CD14-positive monocyte (primary cell): ENCODE measurements around the gene ZAP70. TPM values are rescaled to one million over a fixed set of nuclear protein-coding genes. Genes with fewer than 3 reads are reported as not detected.
"Not testable (repeated sequence)": the region's sequence is repeated elsewhere in the genome, so short reads cannot be mapped to it uniquely, and the experiment has no call there.

Experiments
- DNase-seq, 3 donors: peaks; one replicate each; pipeline ENCODE4 v3.0.0-alpha.2; 2011 to 2022
- H2AFZ ChIP-seq: 2 replicates; pipeline ENCODE4 v1.6.0; 2012; ENCODE audit warnings: mild to moderate bottlenecking, low read depth, low read length, inconsistent platforms; ENCODE audit not compliant: insufficient read depth, poor library complexity, severe bottlenecking
- H3K27ac ChIP-seq, 2 donors: 1 replicate in 1 of 2; 2 replicates in 1 of 2; pipeline ENCODE4 v1.5.1; 2012 to 2013; ENCODE audit warnings: low read length in 2 of 2, control low read depth in 1 of 2, inconsistent platforms in 1 of 2, low read depth in 1 of 2, mild to moderate bottlenecking in 1 of 2
- H3K27me3 ChIP-seq, 2 donors: one replicate each; pipeline versions ENCODE4 v1.6.0 to v1.6.1; 2011 to 2013; ENCODE audit warnings: low read length in 2 of 2; ENCODE audit not compliant: control insufficient read depth in 2 of 2, insufficient read depth in 2 of 2
- H3K36me3 ChIP-seq, 2 donors: replicated peaks in 1 of 2; 1 replicate in 1 of 2; 2 replicates in 1 of 2; pipeline versions ENCODE4 v1.5.1 to v1.6.1; 2012 to 2013; ENCODE audit warnings: low read length in 2 of 2, control low read depth in 1 of 2, inconsistent platforms in 1 of 2, mild to moderate bottlenecking in 1 of 2; ENCODE audit not compliant: insufficient read depth in 2 of 2, control insufficient read depth in 1 of 2
- H3K4me1 ChIP-seq, 2 donors: 1 replicate in 1 of 2; 2 replicates in 1 of 2; pipeline versions ENCODE4 v1.5.1 to v1.6.1; 2012 to 2013; ENCODE audit warnings: low read length in 2 of 2, control low read depth in 1 of 2, inconsistent platforms in 1 of 2, mild to moderate bottlenecking in 1 of 2, moderate library complexity in 1 of 2; ENCODE audit not compliant: insufficient read depth in 2 of 2, control insufficient read depth in 1 of 2
- H3K4me2 ChIP-seq: replicated peaks from 2 replicates; pipeline ENCODE3; 2012; ENCODE audit warnings: low read length, moderate library complexity, mild to moderate bottlenecking; ENCODE audit not compliant: poor library complexity, severe bottlenecking; ENCODE audit errors: extremely low read depth
- H3K4me3 ChIP-seq, 3 experiments: fragments of 200-600 bp in 1 of 3; sonication (generic) in 1 of 3; replicated peaks in 1 of 3; 1 replicate in 2 of 3; 2 replicates in 1 of 3; pipeline ENCODE4 v1.5.1; 2011 to 2013; ENCODE audit warnings: low read length in 3 of 3, mild to moderate bottlenecking in 3 of 3, control low read depth in 2 of 3, low read depth in 2 of 3, inconsistent platforms in 1 of 3, moderate library complexity in 1 of 3
- H3K79me2 ChIP-seq: 2 replicates; pipeline ENCODE4 v1.6.0; 2012; ENCODE audit warnings: mild to moderate bottlenecking, control low read depth, inconsistent platforms, low read length, moderate library complexity; ENCODE audit not compliant: insufficient read depth
- H3K9ac ChIP-seq: 2 replicates; pipeline ENCODE4 v1.6.0; 2017; ENCODE audit warnings: low read length, mild to moderate bottlenecking; ENCODE audit not compliant: insufficient read depth, poor library complexity, severe bottlenecking
- H3K9me3 ChIP-seq, 2 donors: replicated peaks in 1 of 2; 1 replicate in 1 of 2; 2 replicates in 1 of 2; pipeline versions ENCODE4 v1.5.1 to v1.6.1; 2012 to 2013; ENCODE audit warnings: low read length in 2 of 2, control low read depth in 1 of 2; ENCODE audit not compliant: control insufficient read depth in 1 of 2, insufficient read depth in 1 of 2
- H4K20me1 ChIP-seq: 2 replicates; pipeline ENCODE4 v1.6.0; 2012; ENCODE audit warnings: mild to moderate bottlenecking, low read length, control low read depth, moderate library complexity; ENCODE audit not compliant: insufficient read depth
- H3K27ac Mint-ChIP-seq, 7 donors: one replicate each; pipeline ENCODE4 v1.8.0; 2020; ENCODE audit warnings: mild to moderate bottlenecking in 7 of 7, mixed read lengths in 7 of 7, moderate library complexity in 6 of 7, inconsistent platforms in 2 of 7
- H3K27me3 Mint-ChIP-seq, 3 donors: one replicate each; pipeline ENCODE4 v1.8.0; 2021 to 2022; ENCODE audit warnings: low read depth in 3 of 3, mild to moderate bottlenecking in 3 of 3, mixed read lengths in 3 of 3, moderate library complexity in 3 of 3, inconsistent platforms in 1 of 3
- H3K36me3 Mint-ChIP-seq, 2 donors: one replicate each; pipeline ENCODE4 v1.8.0; 2020; ENCODE audit warnings: mixed read lengths in 2 of 2, inconsistent platforms in 1 of 2, mild to moderate bottlenecking in 1 of 2
- H3K4me1 Mint-ChIP-seq: one replicate; pipeline ENCODE4 v1.8.0; 2020; ENCODE audit warnings: mild to moderate bottlenecking, mixed read lengths
- H3K4me3 Mint-ChIP-seq, 2 donors: one replicate each; pipeline ENCODE4 v1.8.0; 2020; ENCODE audit warnings: mild to moderate bottlenecking in 2 of 2, mixed read lengths in 2 of 2, moderate library complexity in 1 of 2
- H3K9me3 Mint-ChIP-seq, 7 donors: one replicate each; pipeline ENCODE4 v1.8.0; 2020 to 2022; ENCODE audit warnings: mixed read lengths in 7 of 7, mild to moderate bottlenecking in 6 of 7, moderate library complexity in 6 of 7, inconsistent platforms in 2 of 7
- WGBS: methylation state at CpG from one replicate; pipeline ENCODE4 v1.1.5; 2013; ENCODE audit warnings: missing lambda C conversion rate; ENCODE audit not compliant: insufficient coverage; 5-methylcytosine and 5-hydroxymethylcytosine counted together
- intact Hi-C, 2 donors: fragments of 100-400 bp; cut with micrococcal nuclease; formaldehyde crosslinking; loops; one replicate each; pipeline versions ENCODE4 v1.15.0 to v1.15.1; 2023
- polyA plus RNA-seq, 3 donors: library from polyadenylated mRNA; depleted of rRNA in 1 of 3; unstranded in 2 of 3; stranded (reverse) in 1 of 3; fragments of 300-500 nt in 2 of 3; fragments of >200 nt in 1 of 3; fragmentation: Illumina TruSeq in 2 of 3; gene quantifications; 1 replicate in 2 of 3; 2 replicates in 1 of 3; pipeline ENCODE4 v1.2.3, GENCODE V29; 2012 to 2021
- TF ChIP-seq, protein P1 (sequence below): fragments of 200-600 bp; IDR thresholded peaks from one replicate; pipeline ENCODE4 v1.8.0; 2022; ENCODE audit warnings: antibody characterized with exemption, mild to moderate bottlenecking

Gene ZAP70
- polyA plus RNA-seq, 3 donors: 0.30 to 0.69 (median 0.38) TPM

DNA sequence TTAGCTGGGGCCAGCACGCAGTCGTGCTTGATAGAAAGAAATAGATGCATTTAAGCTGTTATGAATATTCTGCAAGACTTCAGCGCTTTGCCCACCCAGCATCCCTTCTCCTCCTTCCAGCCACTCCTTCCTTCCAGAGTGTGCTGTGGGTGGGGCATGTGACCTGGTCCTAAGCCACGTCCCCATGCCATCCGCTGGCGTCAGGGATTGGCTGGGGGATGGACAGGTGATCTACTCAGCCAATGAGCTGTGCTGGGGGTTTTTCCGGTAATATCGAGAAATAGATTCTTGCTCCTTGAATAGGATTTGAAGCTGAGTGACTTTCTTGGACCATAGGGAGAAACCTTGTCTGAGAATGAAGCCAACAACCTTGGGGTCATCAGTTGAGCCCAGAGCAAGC lies 4.8 kb upstream of the ZAP70 start:
- intact Hi-C loops: loop anchor here in 1 of 2 donors (10.0 kb wide), 1 partner anchor 676 kb away; no protein-coding TSS in a partner anchor
- Mint-ChIP-seq H3K4me1 (peaks cover 4% of the 10 kb centered on the region), H3K27me3 (peaks cover 1 to 5% (median 4%) of the 10 kb centered on the region in 3 donors), H3K27ac (no peak overlapping the region), H3K4me3 (no peak overlapping the region), H3K36me3 (no peaks in the 10 kb centered on the region), H3K9me3 (peaks cover 0 to 3% (median 0%) of the 10 kb centered on the region in 7 donors)
- H3K36me3 ChIP-seq: no peaks in the 10 kb centered on the region
- H3K4me3 ChIP-seq: no peak overlapping the region
- no peak overlapping the region for H3K4me2 ChIP-seq
- no peaks in the 10 kb centered on the region for H3K4me1 ChIP-seq
- H3K9ac ChIP-seq: no peak overlapping the region
- H2AFZ ChIP-seq: no peak overlapping the region
- no peak overlapping the region for H3K27ac ChIP-seq
- WGBS: 85% methylated on average over 4 of the region's 8 CpGs
- no peaks in the 10 kb centered on the region for H3K79me2 ChIP-seq
- no peaks in the 10 kb centered on the region for H3K27me3 ChIP-seq
- H3K9me3 ChIP-seq: no peaks in the 10 kb centered on the region
- TF ChIP-seq, protein P1, sequence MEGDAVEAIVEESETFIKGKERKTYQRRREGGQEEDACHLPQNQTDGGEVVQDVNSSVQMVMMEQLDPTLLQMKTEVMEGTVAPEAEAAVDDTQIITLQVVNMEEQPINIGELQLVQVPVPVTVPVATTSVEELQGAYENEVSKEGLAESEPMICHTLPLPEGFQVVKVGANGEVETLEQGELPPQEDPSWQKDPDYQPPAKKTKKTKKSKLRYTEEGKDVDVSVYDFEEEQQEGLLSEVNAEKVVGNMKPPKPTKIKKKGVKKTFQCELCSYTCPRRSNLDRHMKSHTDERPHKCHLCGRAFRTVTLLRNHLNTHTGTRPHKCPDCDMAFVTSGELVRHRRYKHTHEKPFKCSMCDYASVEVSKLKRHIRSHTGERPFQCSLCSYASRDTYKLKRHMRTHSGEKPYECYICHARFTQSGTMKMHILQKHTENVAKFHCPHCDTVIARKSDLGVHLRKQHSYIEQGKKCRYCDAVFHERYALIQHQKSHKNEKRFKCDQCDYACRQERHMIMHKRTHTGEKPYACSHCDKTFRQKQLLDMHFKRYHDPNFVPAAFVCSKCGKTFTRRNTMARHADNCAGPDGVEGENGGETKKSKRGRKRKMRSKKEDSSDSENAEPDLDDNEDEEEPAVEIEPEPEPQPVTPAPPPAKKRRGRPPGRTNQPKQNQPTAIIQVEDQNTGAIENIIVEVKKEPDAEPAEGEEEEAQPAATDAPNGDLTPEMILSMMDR: no peak
- no peaks in the 10 kb centered on the region for H4K20me1 ChIP-seq
- no peak for DNase-seq

DNA sequence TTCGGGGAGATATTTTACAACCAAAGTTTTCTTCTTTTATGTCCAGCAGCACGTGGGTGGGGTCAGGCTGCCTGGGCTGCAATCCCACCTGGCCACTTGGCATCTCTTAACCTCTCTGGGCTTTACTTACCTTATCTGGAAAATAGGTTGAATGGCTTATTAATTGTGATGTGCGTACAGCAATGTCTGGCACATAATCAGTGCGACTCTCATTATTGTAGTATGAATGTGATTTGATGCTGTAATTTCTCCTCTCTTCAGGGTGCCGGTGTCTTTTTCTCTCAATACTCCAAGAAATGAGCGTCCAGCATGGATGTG lies 2.0 kb upstream of the ZAP70 start:
- Mint-ChIP-seq H3K27ac (no peak overlapping the region), H3K36me3 (no peaks in the 10 kb centered on the region), H3K4me3 (no peak overlapping the region), H3K4me1 (peaks cover 2% of the 10 kb centered on the region), H3K9me3 (peaks cover 0 to 3% (median 0%) of the 10 kb centered on the region in 7 donors), H3K27me3 (peaks cover 0 to 3% (median 1%) of the 10 kb centered on the region in 3 donors)
- intact Hi-C loops: no loop called here
- Histone ChIP-seq H3K4me1 (no peaks in the 10 kb centered on the region), H3K27ac (no peak overlapping the region), H3K79me2 (no peaks in the 10 kb centered on the region), H2AFZ (no peak overlapping the region), H3K4me3 (no peak overlapping the region), H3K27me3 (no peaks in the 10 kb centered on the region), H3K9me3 (no peaks in the 10 kb centered on the region), H3K36me3 (no peaks in the 10 kb centered on the region), H3K9ac (no peak overlapping the region), H3K4me2 (no peak overlapping the region), H4K20me1 (no peaks in the 10 kb centered on the region)
- DNase-seq: no peak
- 93% methylated on average over 2 of the region's 6 CpGs for WGBS
- TF ChIP-seq, protein P1: no peak

DNA sequence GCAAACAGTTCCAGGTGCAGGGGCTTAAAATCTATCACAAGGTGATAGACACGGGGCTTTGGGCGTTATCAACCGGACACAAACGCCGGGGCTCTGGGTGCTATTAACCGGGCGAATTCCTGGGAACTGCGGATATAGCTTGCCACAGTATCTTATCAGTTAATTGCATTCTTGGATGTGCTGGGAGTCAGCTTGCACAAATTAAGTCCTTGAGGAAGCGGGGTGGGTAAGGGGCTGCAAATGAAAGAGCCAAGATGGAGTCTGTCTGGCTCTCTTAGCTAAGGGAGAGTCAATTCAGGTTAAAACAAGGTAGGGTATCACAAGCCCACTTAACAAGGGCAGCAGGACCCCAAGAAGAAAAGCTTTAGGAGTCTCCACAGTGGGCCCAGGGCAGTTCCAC lies 1.2 kb upstream of the ZAP70 start:
- H3K9me3 Mint-ChIP-seq, H3K4me1 Mint-ChIP-seq, H3K4me3 ChIP-seq, H2AFZ ChIP-seq, DNase-seq, H4K20me1 ChIP-seq, H3K4me3 Mint-ChIP-seq, H3K79me2 ChIP-seq, H3K9me3 ChIP-seq, H3K4me1 ChIP-seq, H3K4me2 ChIP-seq, H3K27ac Mint-ChIP-seq, H3K36me3 ChIP-seq, intact Hi-C loops, H3K27me3 ChIP-seq, H3K36me3 Mint-ChIP-seq, H3K27me3 Mint-ChIP-seq, H3K27ac ChIP-seq, H3K9ac ChIP-seq: not testable (repeated sequence)
- WGBS: 99% methylated on average over 9 of the region's 9 CpGs
